GM10847 (cell line): ENCODE results near the gene MSGN1.

Experiments
- POLR2A ChIP-seq: IDR thresholded peaks from 2 replicates; pipeline ENCODE4 v1.6.1; 2011; ENCODE audit not compliant: insufficient read length; ENCODE audit errors: extremely low read depth

The MSGN1 gene

DNA sequence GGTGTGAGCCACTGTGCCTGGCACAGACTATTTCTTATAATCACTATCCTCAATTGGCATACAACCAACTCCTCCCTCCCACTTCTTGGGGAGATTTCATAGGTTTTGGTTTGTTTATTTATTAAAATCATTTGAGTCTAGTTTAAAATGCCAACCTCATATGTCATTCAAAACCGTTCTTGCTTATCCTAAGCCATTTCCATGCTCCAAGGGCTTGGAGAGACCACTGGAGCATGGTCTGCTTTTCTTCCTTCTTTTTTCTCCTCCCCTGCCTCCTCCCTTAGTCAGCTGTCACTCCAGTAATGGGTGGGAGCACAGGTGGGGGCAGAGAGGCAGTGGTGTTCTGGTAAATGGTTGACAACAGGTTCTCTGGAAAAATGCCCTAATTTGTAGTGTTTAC is 41.8 kb downstream of the MSGN1 start:
- TF ChIP-seq POLR2A, result no peak

DNA sequence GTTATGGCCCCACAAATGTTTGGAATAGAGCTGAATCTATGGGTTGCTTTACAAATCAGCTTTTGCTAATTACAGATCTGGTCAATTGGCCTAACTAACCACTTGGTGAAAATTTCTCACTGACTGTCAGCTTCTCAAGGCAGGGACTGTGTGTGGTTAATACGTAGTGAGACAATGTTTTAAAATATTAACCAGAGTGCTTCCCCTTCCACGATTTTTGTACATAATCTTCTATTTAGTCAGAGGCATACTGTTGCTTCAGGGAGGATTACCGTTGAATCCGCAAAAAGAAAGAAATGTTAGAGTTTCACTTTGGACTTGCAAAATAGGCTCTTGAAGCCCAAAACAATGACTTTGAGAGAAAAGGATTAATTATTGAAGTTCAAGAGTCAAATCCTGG is 47.3 kb downstream of the MSGN1 start:
- TF ChIP-seq POLR2A, result no peak

DNA sequence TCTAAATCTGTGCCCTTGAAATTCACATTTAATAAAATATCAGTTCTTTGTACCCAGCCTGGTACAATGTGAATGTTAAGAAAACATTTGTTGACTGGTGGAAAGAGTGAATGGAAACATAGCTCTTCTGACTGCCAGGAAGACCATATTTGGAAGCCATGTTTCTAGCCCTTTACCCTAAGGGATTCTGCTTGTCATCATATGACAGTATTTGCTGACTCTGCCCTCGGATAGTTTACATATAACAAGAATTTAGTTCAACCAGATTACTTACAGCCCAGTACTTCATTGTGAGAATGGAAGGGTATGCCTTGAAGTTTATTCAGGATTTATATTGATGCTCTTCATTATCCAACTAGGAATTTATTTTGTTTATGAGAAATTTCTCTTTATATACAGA is 48.4 kb downstream of the MSGN1 start:
- TF ChIP-seq POLR2A, result no peak

DNA sequence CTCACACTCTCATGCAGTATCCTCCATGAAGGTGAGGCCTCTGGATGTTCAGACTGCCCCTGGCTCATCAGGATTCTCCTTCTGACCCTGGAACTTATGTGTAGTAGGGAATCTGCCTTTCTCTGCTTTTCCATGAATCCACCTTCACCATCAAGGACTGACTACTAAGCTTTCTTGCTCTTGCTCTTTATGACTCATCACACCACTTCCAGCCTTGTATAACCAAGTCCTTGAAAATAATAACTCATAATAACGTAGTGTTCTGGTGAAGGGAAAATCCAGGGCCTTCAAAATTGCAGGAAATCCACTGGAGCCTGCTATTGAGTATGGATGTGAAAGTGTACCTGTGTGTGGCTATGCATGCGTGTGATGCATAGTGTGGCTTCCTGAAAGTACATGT is 50.9 kb downstream of the MSGN1 start:
- TF ChIP-seq POLR2A, result no peak
